ENCODE results near the gene BDKRB2. TPM values are rescaled to one million over a fixed set of nuclear protein-coding genes. Genes with fewer than 3 reads are reported as not detected.

BDKRB2 gene
- total RNA-seq, 1 experiment from 2014 or later, result 0.28 TPM

GRCh38 chr14:96191841-96192462 is 12.7 kb upstream of the BDKRB2 start:
- CTCF ChIA-PET, result no interaction called here
- Histone ChIP-seq H3K27ac (no peak overlapping the region), H3K79me2 (ENCODE audit: low read depth) (no peaks in the 10 kb centered on the region), H3K4me1 (replicated peaks; ENCODE audit: insufficient read depth) (peaks cover 16% of the 10 kb centered on the region), H3K9me2 (ENCODE audit: insufficient read depth) (no peaks in the 10 kb centered on the region), H3K4me2 (no peak overlapping the region), H3K4me3 (no peak overlapping the region), H3K36me3 (ENCODE audit: low read depth) (no peaks in the 10 kb centered on the region), H3K27me3 (ENCODE audit: insufficient read depth, low read depth) (no peaks in the 10 kb centered on the region), H3K9me3 (ENCODE audit: insufficient read depth, low read depth) (no peaks in the 10 kb centered on the region), H4K20me1 (ENCODE audit: insufficient read depth) (no peaks in the 10 kb centered on the region), H3F3A (ENCODE audit: insufficient read depth, low read depth) (no peaks in the 10 kb centered on the region), H2AFZ (no peak overlapping the region)
- no peak for DNase-seq
- TF ChIP-seq CTCF (conservative IDR thresholded peaks at IDR 0.05) (no peak), EZH2 (IDR thresholded peaks at IDR 0.05; ENCODE audit: low read depth) (no peak)
- POLR2A ChIA-PET (ENCODE audit: unreplicated experiment), result no interaction called here
- BruUV-seq (replicated peaks), result no TSS peak
- intact Hi-C loops (cut with micrococcal nuclease; ENCODE audit: unreplicated experiment), result no loop called here

DNA sequence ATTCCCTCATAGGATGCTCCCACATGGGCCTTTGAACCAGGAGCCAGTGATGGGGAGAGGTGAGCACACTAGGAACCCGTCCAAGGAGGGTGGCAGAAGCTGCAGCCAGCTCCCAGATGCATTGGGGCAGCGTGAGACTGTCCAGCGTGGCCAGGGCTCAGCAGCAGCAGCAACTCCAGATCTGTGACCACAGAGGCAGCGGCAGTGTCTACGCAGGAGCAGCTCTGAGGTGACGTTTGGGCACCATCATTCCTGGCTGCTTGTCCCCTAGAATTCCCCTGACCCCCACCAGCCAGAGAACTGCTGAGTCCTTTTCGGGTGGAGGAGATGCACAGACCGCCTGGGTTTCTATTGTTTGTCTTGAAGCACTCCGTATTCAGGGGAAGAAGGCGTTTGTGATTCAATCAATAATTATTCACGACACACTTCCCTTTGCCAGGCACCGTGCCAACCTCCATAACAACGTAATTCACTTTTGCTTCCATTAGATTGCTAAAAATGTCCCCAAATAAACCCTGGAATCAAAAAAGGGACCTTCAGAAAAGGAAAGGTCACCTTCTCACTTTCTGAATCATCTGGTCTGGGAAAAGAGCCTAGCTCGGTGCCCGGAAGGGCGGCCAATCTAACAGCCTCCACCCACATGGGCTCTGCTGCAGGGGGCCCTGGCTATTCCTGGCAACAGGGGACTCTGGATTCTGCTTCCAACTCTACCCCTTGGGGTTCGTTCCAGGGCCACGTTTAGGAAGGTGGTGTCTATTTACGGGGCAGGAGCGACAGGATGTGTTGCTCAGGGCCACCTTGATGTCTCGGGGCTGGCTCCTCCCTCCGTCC is 11.4 kb upstream of the BDKRB2 start:
- H3K4me1 ChIP-seq (replicated peaks; ENCODE audit: insufficient read depth), result peaks cover 16% of the 10 kb centered on the region
- H4K20me1 ChIP-seq (ENCODE audit: insufficient read depth), result no peaks in the 10 kb centered on the region
- no TSS peak for BruUV-seq (replicated peaks)

DNA sequence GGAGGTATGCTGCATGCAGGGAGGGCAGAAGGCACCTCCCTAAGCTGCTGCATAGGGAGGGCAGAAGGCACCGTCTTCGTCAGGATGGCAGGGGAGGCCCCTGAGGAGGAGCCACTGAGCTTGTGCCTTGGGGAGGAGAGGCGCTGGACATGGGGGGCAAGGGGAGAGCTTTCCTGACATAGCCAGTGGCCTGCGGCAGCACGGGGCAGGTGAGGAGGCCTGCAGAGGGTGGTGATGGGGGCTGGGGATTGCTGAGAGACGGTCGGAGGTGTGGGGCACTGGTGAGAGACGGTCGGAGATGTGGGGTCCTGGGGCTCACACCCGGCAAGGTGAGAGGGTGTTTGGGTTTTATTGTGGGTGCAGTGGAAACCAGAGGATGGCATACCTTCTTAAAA is 10.4 kb upstream of the BDKRB2 start:
- Histone ChIP-seq H3K27ac (no peak overlapping the region), H3K27me3 (ENCODE audit: insufficient read depth, low read depth) (no peaks in the 10 kb centered on the region), H3F3A (ENCODE audit: insufficient read depth, low read depth) (no peaks in the 10 kb centered on the region), H3K36me3 (ENCODE audit: low read depth) (no peaks in the 10 kb centered on the region), H4K20me1 (ENCODE audit: insufficient read depth) (no peaks in the 10 kb centered on the region), H2AFZ (no peak overlapping the region), H3K9me3 (ENCODE audit: insufficient read depth, low read depth) (no peaks in the 10 kb centered on the region), H3K4me3 (no peak overlapping the region), H3K4me2 (no peak overlapping the region), H3K4me1 (replicated peaks; ENCODE audit: insufficient read depth) (peaks cover 16% of the 10 kb centered on the region), H3K9me2 (ENCODE audit: insufficient read depth) (no peaks in the 10 kb centered on the region), H3K79me2 (ENCODE audit: low read depth) (no peaks in the 10 kb centered on the region)
- CTCF ChIA-PET, result no interaction called here
- intact Hi-C loops (cut with micrococcal nuclease; ENCODE audit: unreplicated experiment), result no loop called here
- TF ChIP-seq EZH2 (IDR thresholded peaks at IDR 0.05; ENCODE audit: low read depth), result no peak
- TF ChIP-seq CTCF (conservative IDR thresholded peaks at IDR 0.05), result no peak
- POLR2A ChIA-PET (ENCODE audit: unreplicated experiment), result no interaction called here
- no TSS peak for BruUV-seq (replicated peaks)
- DNase-seq, result no peak

More for the DNA sequence above, 11.4 kb upstream of the BDKRB2 start:
- Histone ChIP-seq H3K27ac (no peak overlapping the region), H3K36me3 (ENCODE audit: low read depth) (no peaks in the 10 kb centered on the region), H3K4me2 (no peak overlapping the region), H3K4me3 (no peak overlapping the region), H2AFZ (no peak overlapping the region), H3K9me2 (ENCODE audit: insufficient read depth) (no peaks in the 10 kb centered on the region), H3F3A (ENCODE audit: insufficient read depth, low read depth) (no peaks in the 10 kb centered on the region), H3K79me2 (ENCODE audit: low read depth) (no peaks in the 10 kb centered on the region), H3K9me3 (ENCODE audit: insufficient read depth, low read depth) (no peaks in the 10 kb centered on the region), H3K27me3 (ENCODE audit: insufficient read depth, low read depth) (no peaks in the 10 kb centered on the region)
- DNase-seq, result no peak
- CTCF ChIA-PET, result no interaction called here
- POLR2A ChIA-PET (ENCODE audit: unreplicated experiment), result no interaction called here
- no peak for TF ChIP-seq EZH2 (IDR thresholded peaks at IDR 0.05; ENCODE audit: low read depth)
- TF ChIP-seq CTCF (conservative IDR thresholded peaks at IDR 0.05), result no peak
- intact Hi-C loops (cut with micrococcal nuclease; ENCODE audit: unreplicated experiment), result no loop called here

Data from PC-9 (cell line).